COR-L47 (cell line): Measurements from ENCODE around the gene ALDH1A1.

Source experiments
- DNase-seq: peaks from one replicate; lab custom pipeline; 2025; lab: John Stamatoyannopoulos, UW

The ALDH1A1 gene

DNA sequence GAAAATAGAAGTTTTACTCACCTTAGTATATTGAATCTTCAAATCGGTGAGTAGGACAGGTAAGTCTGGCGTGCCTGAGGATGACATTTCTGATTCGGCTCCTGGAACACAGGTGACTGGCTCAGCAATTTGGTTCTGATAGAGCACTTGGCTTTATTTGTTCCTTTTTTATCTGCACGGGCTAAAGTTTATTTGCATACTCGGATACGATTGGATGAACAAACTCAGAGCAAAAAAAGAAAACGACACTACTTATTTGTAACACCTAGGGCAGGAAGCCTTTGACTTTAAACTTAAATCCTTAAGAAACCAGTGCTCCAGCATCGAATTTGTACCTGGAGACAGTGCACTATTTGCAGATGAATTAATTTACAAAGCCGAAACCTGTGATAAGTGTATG, at the start of gene ALDH1A1:
TSS of gene ALDH1A1 (minus strand) at position 140 of the 400 bp plus-strand sequence. CDS start at position 87, 53 bp downstream.
- peak; percentile 42 for DNase-seq

DNA sequence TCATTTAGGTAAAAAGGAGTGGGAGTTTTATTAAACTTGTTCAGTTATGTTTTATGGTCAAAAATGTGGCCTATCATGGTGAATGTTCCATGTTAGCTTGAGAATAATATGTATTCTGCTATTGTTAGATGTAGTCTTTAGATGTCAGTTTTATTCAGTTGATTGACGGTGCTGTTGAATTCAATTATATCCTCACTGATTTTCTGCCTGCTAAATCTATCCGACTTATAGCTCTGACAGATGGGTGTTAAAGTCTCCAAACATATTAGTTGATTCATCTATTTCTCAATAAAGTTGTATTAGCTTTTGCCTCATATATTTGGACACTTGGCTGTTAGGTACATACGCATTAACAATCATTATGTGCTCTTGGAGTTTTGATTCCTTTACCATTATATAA, 49.0 kb upstream of the ALDH1A1 start:
- no peak for DNase-seq

DNA sequence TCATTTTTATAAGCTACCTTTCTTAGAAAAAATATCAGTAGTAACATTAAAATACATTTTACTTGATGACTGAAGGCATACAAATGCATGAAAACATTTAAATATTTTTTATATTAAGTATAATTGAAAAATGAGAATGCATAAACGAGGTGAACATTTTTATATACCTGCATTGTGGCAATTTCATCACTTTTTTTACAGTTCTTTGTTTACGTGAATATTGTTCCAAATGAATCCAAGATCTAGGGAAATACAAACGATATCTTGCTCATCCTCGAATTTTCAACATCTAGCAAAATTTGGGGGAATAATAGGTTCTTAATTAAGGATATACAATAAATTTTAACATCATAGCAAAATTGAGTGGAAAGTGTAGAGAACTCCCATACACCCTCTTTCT, 45.5 kb upstream of the ALDH1A1 start:
- DNase-seq: no peak

DNA sequence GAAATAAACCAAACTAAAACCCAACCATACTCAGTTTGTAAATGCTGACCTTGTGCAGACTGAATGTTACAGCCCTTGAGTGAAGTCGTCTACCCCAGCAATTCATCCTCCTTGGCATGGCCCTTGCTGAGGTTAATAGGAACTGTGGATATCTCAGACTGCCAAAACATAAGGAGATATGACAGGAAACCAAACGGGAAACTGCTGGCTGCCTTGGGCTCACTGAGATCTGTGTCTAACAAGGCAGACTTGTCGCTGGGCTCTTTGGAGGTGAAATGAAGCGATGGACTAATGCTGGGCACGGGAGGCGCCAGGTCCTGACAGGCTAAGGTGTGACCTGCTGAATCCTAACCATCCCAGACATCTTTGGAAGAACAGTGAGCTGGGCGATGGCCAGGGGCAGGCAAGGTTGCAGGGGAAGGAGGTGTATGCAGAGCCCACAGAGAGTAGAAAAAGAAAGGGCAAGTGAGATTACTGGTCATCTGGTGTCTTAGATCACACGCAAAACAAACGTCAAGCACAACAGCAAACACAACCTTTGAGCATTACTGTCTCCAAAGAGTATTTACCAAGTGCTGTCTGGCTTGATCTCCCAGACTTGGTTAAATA, 44.6 kb upstream of the ALDH1A1 start:
- DNase-seq: no peak

DNA sequence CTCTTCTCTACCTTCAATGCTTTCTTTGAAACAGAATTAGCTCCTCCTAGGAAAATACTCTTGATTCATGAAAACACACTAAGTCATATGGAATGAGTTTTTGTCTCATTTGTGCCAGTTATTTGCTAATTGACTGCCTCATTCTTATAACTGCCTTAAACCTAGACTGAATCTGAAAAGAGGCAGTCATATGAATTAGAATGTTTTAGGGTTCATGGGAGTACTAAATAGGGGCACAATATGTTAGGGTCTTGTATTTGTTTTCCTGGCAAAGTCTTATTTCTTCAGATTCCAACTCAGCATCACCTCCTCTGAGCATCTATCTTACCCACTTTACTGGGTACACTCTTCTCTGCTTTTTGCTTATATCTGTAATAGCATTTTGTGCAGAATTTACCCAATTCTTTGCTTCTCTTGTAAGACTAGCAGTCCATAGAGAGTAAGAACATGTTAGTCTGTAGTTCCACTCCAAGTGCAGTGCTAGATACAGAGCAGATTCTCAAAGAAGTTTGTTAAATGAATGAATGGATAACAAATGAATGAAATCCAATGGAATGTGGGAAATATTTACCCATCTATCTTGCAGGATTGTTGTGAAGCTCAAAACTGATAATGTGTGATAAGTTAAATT, 43.9 kb upstream of the ALDH1A1 start:
- DNase-seq: no peak

DNA sequence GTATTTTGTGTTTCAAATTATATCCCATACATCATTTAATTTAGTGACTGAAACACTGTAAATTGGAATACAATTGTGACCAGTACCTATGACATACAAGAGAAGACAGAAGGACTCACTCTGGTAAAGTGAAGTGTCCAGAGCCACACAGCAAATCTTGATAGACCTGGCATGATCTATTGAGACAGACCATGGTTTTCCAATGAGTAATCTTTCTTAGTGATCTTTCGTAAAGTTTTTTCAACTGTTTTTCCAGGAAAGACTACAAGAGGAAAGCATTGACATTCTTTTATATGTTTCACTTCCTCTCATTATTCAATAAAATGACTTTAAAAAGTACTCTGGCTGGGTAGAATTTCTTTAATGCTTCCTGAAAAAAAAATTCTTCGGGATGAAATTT, 43.3 kb upstream of the ALDH1A1 start:
- no peak for DNase-seq

DNA sequence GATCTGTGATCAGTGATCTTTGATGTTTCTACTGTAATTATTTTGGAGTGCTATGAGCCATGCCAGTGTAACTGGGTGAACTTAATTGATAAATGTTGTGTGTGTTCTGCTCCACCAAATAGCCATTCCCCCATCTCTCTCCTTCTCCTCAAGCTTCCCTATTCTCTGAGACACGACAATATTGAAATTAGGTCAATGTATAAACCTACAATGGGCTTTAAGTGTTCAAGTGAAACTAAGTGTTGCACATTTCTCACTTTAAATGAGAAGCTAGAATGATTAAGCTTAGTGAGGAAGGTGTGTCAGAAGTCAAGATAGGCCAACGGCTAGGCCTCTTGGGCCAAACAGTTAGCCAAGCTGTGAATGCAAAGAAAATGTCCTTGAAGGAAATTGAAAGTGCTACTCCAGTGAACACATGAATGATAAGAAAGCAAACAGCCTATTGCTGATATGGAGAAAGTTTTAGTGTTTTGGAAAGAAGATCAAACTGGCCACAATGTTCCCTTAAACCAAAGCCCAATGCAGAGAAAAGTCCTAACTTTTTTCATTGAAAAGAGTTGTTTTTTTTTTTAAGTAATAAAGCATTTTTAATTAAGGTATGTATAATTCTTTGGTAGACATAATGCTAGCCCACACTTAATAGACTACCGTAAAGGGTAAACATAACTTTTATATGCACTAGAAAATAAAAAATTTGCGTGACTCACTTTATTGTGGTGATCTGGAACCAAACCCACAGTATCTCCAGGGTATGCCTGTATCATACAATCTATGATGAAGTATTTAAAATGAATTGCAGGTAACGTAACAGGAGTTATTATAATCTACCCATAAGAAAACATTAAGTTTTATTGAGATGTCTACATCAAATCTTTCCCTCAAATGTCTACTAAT, 42.5 kb upstream of the ALDH1A1 start:
- DNase-seq: no peak

DNA sequence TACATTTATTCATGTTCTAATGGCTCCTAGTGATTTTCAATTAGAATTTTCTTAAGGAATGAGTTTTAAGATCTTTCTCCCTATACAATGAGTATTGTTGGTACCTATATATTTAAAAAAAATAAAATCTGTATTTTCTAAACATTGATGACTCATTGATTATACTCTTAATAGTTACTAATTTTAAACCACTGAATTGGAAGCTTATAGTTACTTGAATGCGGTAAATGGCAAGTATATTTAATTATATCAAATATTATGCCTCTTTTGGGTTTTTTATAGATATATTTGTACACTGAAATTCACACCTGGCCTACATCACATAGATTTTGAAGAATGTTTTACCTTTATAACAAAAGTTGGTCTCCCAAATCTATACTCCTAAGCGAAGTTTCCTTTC, 38.9 kb upstream of the ALDH1A1 start:
- no peak for DNase-seq

DNA sequence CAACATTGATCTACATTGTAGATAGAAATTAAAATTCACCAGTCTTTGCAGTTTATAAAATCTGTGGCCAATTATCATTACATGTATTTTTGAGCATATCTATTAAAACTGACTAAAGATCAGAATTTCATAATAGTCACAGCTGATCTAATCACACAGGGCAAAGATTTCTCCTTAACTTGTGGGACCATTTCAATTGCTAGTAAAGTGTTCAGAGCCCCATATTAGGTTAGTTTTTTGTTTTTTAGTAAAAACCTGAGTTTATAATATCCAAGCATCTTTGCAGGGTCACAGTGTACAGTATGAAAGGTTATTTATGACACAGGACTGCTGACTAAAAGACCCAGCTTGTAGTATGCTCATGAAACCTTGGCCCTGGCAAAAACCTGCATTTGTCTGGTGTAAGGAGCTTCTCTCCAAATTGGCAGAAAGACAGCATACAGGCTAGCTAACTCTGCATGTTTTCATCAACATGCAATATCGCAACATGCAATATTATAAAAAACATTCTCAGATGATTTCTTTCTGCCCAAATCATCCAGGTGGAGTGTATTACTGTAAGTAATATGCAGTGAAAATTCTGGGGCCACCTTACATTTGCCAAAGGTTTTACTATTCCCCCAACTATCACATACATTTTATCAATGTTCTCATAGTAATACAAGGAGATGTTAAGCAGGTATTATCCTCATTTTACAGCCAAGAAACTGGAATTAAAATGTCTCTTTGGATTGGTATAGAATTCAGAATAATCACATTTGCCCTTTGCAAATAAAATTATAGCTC, 37.7 kb upstream of the ALDH1A1 start:
- no peak for DNase-seq

DNA sequence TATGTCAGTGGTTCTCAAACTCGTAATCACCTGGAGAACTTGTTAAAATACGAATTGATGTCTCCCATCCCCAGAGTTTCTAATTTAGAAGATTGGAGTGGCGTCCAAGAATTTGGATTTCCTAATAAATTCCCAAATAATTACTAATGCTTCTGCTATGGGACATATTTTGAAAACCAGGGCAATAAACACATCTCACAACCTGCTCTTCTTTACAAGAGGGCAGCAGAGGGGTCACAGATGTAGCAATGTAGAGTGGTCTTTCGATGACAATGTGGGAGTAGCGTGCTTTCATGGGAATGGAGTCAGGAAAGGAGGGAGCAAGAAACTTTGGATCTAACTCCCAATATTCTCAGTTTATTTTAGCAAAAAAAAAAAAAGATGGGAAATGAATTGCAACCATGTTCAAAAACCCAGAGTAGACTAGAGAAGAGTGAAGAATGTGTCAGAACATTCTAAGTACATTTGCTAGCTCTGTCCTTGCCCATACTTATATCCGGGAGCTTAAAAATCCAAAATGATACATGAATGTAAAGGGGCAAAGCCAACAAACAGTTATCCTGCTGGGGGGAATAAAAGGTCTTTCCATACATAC, 33.8 kb upstream of the ALDH1A1 start:
- DNase-seq: no peak

DNA sequence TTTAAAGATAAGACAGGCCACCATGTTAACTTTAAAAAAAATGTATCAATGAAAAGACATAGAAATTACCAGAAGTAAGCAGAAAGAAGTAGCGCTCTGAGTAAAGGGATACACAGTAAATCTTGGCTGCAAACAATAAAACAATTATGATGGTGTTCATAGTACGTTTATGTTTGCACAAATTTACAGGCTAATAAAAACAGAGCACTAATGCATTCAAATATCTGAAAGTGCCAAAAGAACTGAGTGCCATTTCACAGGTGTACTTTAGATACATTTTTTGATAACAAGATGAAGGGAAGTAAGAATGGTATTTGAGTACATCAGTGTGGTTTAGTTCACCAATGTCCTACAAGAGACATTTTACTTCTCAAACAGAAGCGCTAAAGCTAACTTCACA, 32.9 kb upstream of the ALDH1A1 start:
- no peak for DNase-seq

DNA sequence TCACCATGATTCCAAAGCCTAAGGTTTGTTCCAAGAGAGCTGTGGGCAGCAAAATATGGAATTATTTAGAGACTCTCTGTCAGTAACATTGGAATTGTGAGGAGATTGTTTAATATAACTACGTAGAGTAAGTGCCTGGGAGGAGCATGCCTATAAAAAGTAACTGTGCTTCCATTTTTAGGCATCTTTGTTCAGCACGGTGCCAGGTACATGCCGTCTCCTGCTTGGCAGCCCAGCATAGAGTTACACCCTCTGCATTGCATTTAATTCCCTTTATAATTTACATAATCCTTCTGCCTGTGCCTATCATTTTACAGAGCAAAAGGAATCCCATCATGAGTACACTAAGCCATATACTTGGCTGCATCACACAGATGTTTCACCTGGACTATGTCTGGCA, 32.1 kb upstream of the ALDH1A1 start:
- no peak for DNase-seq

DNA sequence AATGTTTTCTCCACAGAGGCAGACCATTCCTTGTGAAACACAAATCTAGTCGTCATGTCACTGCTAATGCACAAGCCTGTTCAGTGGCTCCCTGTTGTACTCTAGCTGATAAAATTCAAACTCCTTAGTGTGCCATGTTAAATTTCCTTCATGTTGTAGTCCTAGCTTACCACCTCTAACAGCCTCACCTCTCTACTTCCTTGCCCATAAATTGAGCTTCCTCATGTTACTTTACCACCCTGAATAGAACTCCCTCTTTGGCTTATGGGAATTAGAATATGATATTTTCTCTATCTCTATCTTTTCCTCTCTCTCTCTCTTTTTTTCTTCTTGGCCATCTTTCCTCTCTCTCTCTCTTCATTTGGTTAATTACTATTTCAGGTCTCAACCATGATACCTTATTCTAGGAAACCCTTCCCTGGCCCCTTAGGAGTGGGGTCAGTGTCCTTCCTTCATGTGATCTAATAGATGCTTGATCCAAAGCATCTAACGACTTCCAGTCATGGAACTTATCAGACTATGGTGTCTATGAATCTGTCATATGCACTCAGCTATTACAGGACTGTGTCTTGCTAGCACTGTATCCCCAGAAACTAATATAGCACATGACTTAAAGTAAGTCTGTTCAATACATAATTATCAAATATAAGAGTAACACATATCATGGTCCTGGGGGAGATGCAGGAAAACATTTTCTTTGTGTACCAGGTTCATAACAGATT, 31.5 kb upstream of the ALDH1A1 start:
- DNase-seq: no peak

DNA sequence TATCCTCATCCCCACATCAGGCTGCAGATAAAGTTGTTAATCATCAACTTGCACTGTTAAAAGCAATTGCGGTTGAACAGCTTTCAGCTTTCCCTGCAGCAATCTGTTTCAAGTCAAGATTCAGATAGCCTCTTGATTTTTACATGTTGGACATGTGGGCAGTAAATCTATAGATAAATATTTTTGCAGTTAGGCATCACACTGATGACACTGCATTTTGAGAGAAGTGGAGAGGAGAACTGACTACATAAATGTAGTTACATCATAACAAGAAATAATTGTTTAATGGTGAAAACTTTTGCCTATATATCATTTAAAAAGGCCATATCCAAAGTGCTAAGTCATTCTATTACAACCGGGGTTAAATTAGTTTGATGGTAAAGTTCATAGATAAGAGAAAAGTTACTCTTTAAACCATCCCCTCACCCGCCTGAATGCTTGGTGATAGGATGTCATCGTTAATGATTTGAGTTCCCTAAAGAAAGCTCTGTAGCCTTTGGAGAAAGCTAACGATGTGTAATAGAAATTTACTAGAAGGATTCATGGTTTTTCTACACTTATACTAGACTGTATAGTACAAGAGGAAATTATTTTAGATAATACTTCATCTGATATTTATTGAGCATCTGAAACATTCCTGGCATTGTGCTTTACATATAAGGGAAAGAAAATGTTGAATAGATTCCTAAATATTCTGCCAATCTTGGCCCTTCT, 30.8 kb upstream of the ALDH1A1 start:
- DNase-seq: no peak

DNA sequence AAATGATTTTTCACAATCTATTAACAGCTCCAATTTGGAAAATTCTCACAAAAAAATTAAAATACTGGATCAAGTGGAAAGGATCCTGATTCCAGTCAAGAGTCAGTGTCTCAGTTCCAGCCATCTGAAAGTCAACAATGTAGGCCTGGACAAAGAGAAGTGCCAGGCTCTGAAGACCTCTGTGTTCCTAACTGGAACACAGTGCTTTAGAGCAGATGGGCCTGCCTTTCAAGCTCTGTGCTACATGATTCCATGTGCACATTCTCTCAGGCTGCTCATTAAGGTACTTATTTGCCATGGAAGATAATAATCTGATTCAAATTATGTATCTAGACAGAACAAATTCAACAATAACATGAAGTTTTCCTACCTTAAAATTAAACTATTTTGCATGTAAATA, 30.2 kb upstream of the ALDH1A1 start:
- DNase-seq: no peak

DNA sequence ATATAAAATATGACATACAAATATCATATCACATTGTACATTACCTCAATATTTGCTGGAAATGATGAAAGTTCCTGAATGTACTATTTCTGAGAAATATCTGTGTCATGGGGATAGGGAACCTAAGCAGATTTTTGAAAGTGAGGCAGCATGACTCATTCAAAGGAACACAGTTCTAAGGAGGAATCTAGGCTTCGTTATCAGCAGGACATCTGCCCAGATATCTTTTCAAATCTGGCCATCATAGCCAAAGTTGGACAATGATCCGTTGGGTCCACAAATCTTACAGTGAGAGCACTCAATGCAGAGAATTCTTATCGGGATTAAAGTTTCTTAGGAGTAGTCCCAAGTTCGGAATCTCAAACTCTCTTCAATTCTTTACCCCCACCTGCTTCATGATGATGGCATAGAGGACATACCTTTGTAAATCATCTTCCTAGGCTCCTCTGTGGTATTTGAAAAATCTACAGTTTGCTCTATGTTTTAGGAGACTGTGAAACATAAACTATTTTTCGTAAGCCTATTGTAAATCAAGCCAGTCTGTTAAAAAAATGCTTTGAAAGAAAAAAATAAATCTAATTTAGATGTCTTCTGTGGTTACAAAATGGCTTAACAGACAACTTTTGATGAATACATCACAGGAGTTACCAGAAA, 29.4 kb upstream of the ALDH1A1 start:
- no peak for DNase-seq

DNA sequence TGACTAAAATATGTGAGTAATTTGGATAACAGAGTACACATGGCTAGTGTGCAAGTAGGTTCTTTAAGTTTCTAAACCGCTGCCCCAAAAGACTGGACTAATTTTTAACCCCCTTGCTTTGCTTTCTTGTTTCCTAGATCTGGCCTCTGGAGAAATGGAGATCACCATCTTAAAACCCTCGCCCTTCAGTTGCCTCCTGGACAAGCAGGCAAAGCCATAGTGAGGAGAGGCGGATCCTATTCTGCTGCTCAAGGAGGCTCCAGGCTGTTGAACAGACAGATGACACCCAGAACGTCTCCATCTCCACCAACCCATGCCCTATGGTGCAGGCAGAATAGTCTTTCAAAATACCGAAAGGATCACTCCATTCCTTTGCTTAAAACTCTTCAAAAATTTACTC, 28.6 kb upstream of the ALDH1A1 start:
- DNase-seq: no peak

DNA sequence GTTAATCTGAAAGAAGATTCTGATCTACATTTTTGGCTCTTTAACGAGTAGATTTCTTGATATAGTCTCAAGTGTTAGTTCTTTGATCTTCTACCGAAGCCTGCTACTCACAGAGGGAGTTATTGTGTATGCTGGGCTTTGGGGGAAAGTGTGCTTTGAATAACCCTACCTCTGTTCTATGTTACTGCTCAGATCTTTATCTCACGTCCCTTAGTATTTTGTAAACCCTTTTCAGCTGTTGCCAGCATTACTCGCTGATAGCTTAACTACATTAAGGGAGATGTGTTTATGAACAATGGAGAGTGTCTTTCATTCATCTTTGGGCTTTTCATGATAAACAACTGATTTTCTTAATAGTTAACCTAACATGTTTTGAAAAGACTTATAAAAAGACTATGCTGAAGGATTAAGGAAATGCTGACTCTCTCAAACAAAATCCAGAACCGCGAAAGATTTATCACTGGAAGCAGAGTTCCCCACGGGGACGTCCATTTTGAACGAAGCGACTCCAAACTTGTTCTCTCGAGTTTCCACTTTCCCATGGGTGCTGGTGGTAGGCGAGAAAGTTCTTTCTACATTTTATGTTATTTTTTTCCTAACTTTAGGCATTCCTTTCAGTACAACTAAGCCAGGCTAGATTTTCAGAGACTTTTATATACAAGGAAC, 27.9 kb upstream of the ALDH1A1 start:
- no peak for DNase-seq

DNA sequence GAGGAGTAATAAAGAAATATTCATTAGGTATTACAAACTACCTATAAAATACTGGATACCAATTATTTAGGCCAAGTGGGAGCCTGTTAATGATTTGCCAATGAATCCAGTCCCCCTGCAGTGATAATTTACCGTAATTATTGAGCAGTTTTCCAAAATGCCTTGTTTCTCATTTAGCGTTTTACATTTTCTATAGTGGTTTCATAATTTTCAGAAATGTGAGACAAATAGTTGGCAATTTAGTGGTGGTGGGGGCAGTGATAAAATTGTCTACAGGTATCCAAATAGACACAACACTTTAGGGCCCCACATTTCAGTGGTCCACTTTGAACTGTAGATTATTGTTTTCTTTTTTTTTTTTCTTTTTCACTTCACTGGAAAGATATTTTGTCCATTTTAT, 27.3 kb upstream of the ALDH1A1 start:
- no peak for DNase-seq
